Sigmoid colon (tissue), 7 donors: ENCODE data around the gene COLQ. TPM values are rescaled to one million over a fixed set of nuclear protein-coding genes. Genes with fewer than 3 reads are reported as not detected.

ENCODE experiments used
- DNase-seq: peaks from one replicate; pipeline ENCODE4 v3.0.0-alpha.2; 2019
- H3K27ac ChIP-seq, 4 donors: fragments of 200-600 bp; sonication (generic); one replicate each; pipeline ENCODE4 v1.5.1; 2016 to 2019; ENCODE audit warnings: mild to moderate bottlenecking in 1 of 4
- H3K27me3 ChIP-seq, 3 donors: fragments of 200-600 bp; sonication (generic); one replicate each; pipeline ENCODE4 v1.5.1; 2019; ENCODE audit warnings: mild to moderate bottlenecking in 1 of 3
- H3K36me3 ChIP-seq, 4 donors: fragments of 200-600 bp; sonication (generic); one replicate each; pipeline ENCODE4 v1.5.1; 2016 to 2019
- H3K4me1 ChIP-seq, 4 donors: fragments of 200-600 bp; sonication (generic); one replicate each; pipeline ENCODE4 v1.5.1; 2017 to 2019
- H3K4me3 ChIP-seq, 4 donors: fragments of 200-600 bp; sonication (generic); one replicate each; pipeline ENCODE4 v1.5.1; 2017 to 2019; ENCODE audit warnings: mild to moderate bottlenecking in 2 of 4, moderate library complexity in 1 of 4
- H3K9me3 ChIP-seq, 4 donors: fragments of 200-600 bp in 3 of 4; sonication (generic) in 3 of 4; one replicate each; pipeline versions ENCODE4 v1.5.1 to v1.6.1; 2013 to 2019
- CTCF ChIP-seq, 4 experiments: fragments of 450-650 bp in 3 of 4; fragments of 200-600 bp in 1 of 4; IDR thresholded peaks; one replicate each; pipeline ENCODE4 v1.5.1; 2016 to 2019; ENCODE audit warnings: antibody characterized with exemption in 4 of 4, mild to moderate bottlenecking in 3 of 4, moderate library complexity in 2 of 4
- EP300 ChIP-seq, 4 donors: sonication (generic); formaldehyde crosslinking; IDR thresholded peaks; one replicate each; pipeline ENCODE4 v1.6.1; 2017; ENCODE audit warnings: antibody characterized with exemption in 4 of 4
- POLR2A ChIP-seq, 2 donors: fragments of 450-650 bp; IDR thresholded peaks; one replicate each; pipeline ENCODE4 v1.6.1; 2016; ENCODE audit warnings: antibody characterized with exemption in 2 of 2, mild to moderate bottlenecking in 2 of 2, moderate library complexity in 2 of 2
- POLR2AphosphoS5 ChIP-seq, 4 donors: sonication (generic); formaldehyde crosslinking; IDR thresholded peaks; one replicate each; pipeline ENCODE4 v1.6.1; 2017; ENCODE audit warnings: antibody characterized with exemption in 4 of 4
- WGBS, 2 donors: extraction: QIAGEN DNeasy Blood & Tissue Kit; methylation state at CpG; one replicate each; pipeline ENCODE4 v1.1.7; 2013; 5-methylcytosine and 5-hydroxymethylcytosine counted together
- intact Hi-C: fragments of 100-400 bp; cut with DNase I; formaldehyde crosslinking; loops from one replicate; pipeline ENCODE4 v1.15.1; 2023
- polyA plus RNA-seq, 3 donors: library from polyadenylated mRNA; stranded (reverse); fragments of 200-250 nt; gene quantifications; one replicate each; pipeline ENCODE4 v1.2.3, GENCODE V29; 2013
- total RNA-seq, 4 donors: library from RNA; depleted of rRNA; stranded (reverse); fragments of >200 nt; gene quantifications; one replicate each; pipeline ENCODE4 v1.1.0, GENCODE V29; 2016
- donor health status: healthy with polysubstance abuse.
- donor health status: Bipolar disorder and iron deficiency.
- donor health status: healthy.

COLQ gene
- total and polyA plus RNA-seq, 7 donors: 0.69 to 5.3 (median 1.9) TPM; not detected in 1

- Histone ChIP-seq H3K27ac (no peak overlapping the region), H3K9me3 (no peaks in the 10 kb centered on the region), H3K4me1 (no peaks in the 10 kb centered on the region), H3K27me3 (no peaks in the 10 kb centered on the region), H3K4me3 (no peak overlapping the region), H3K36me3 (peaks cover 0 to 3% (median 0%) of the 10 kb centered on the region in 4 donors)
- intact Hi-C loops: no loop called here
- TF ChIP-seq POLR2AphosphoS5 (IDR thresholded peaks at IDR 0.05) (no peak), CTCF (IDR thresholded peaks at IDR 0.05) (no peak), EP300 (IDR thresholded peaks at IDR 0.05) (no peak), POLR2A (IDR thresholded peaks at IDR 0.05) (no peak)
- WGBS, 2 donors: 84 to 86% methylated on average over 6 of the region's 6 CpGs
- no peak for DNase-seq
Measured at GRCh38 chr3:15470261-15470660, 51.2 kb downstream of the COLQ start.

GRCh38 chr3:15467227-15468181 is 54.0 kb downstream of the COLQ start:
- 85 to 93% methylated on average over 11 of the region's 11 CpGs for WGBS, 2 donors
- Histone ChIP-seq H3K27ac (no peak overlapping the region), H3K9me3 (no peaks in the 10 kb centered on the region), H3K27me3 (no peaks in the 10 kb centered on the region), H3K4me3 (no peak overlapping the region), H3K4me1 (no peaks in the 10 kb centered on the region), H3K36me3 (peaks cover 0 to 3% (median 0%) of the 10 kb centered on the region in 4 donors)
- intact Hi-C loops: no loop called here
- TF ChIP-seq CTCF (IDR thresholded peaks at IDR 0.05) (no peak), POLR2AphosphoS5 (IDR thresholded peaks at IDR 0.05) (no peak), EP300 (IDR thresholded peaks at IDR 0.05) (no peak), POLR2A (IDR thresholded peaks at IDR 0.05) (no peak)
- no peak for DNase-seq

- 93 to 96% methylated on average over 6 of the region's 6 CpGs for WGBS, 2 donors
- H3K4me3 ChIP-seq: no peak overlapping the region
- H3K4me1 ChIP-seq: no peaks in the 10 kb centered on the region
- no peak overlapping the region for H3K27ac ChIP-seq
- intact Hi-C loops: no loop called here
- H3K9me3 ChIP-seq: no peaks in the 10 kb centered on the region
- peaks cover 0 to 3% (median 0%) of the 10 kb centered on the region in 4 donors for H3K36me3 ChIP-seq
- H3K27me3 ChIP-seq: no peaks in the 10 kb centered on the region
- TF ChIP-seq POLR2AphosphoS5 (IDR thresholded peaks at IDR 0.05) (no peak), CTCF (IDR thresholded peaks at IDR 0.05) (no peak), EP300 (IDR thresholded peaks at IDR 0.05) (no peak), POLR2A (IDR thresholded peaks at IDR 0.05) (no peak)
- DNase-seq: no peak
Measured at GRCh38 chr3:15465876-15466585, 55.5 kb downstream of the COLQ start.

- Histone ChIP-seq H3K27me3 (no peaks in the 10 kb centered on the region), H3K4me1 (no peaks in the 10 kb centered on the region), H3K36me3 (no peaks in the 10 kb centered on the region), H3K4me3 (no peak overlapping the region), H3K27ac (no peak overlapping the region), H3K9me3 (no peaks in the 10 kb centered on the region)
- intact Hi-C loops: no loop called here
- DNase-seq: no peak
- no peak for TF ChIP-seq EP300 (IDR thresholded peaks at IDR 0.05)
- no peak for TF ChIP-seq POLR2A (IDR thresholded peaks at IDR 0.05)
- TF ChIP-seq POLR2AphosphoS5 (IDR thresholded peaks at IDR 0.05): no peak
- no peak for TF ChIP-seq CTCF (IDR thresholded peaks at IDR 0.05)
- whole genome bisulfite sequencing, 2 donors: 76 to 87% methylated on average over 5 of the region's 5 CpGs
Measured at GRCh38 chr3:15462451-15462850, 59.1 kb downstream of the COLQ start.
